Smooth muscle cell (in vitro differentiated cells): ENCODE data around the gene MGARP. TPM values are rescaled to one million over a fixed set of nuclear protein-coding genes. Genes with fewer than 3 reads are reported as not detected.

Experiments used
- DNase-seq: peaks from one replicate; lab custom pipeline; 2025; ENCODE audit not compliant: unreplicated experiment; lab: John Stamatoyannopoulos, UW
- H2AFZ ChIP-seq: fragments of 200-600 bp; sonication (generic); 2 replicates; pipeline ENCODE4 v1.6.0; 2016; ENCODE audit warnings: antibody characterized with exemption, low read depth, mild to moderate bottlenecking
- H3F3A ChIP-seq: fragments of 200-600 bp; sonication (generic); 2 replicates; pipeline ENCODE4 v1.6.0; 2017; ENCODE audit warnings: antibody characterized with exemption, low read depth
- H3K27ac ChIP-seq: fragments of 200-600 bp; sonication (generic); 2 replicates; pipeline ENCODE4 v1.5.1; 2016; ENCODE audit warnings: low read depth, mild to moderate bottlenecking
- H3K27me3 ChIP-seq: fragments of 200-600 bp; sonication (generic); 2 replicates; pipeline ENCODE4 v1.6.1; 2016; ENCODE audit warnings: low read depth, mild to moderate bottlenecking
- H3K36me3 ChIP-seq: fragments of 200-600 bp; sonication (generic); 2 replicates; pipeline ENCODE4 v1.5.1; 2016; ENCODE audit warnings: low read depth
- H3K4me1 ChIP-seq: fragments of 200-600 bp; sonication (generic); 2 replicates; pipeline ENCODE4 v1.5.1; 2016; ENCODE audit warnings: low read depth
- H3K4me2 ChIP-seq: fragments of 200-600 bp; sonication (generic); 2 replicates; pipeline ENCODE4 v1.6.0; 2016; ENCODE audit warnings: mild to moderate bottlenecking
- H3K4me3 ChIP-seq: fragments of 200-600 bp; sonication (generic); 2 replicates; pipeline ENCODE4 v1.5.1; 2016; ENCODE audit warnings: mild to moderate bottlenecking
- H3K79me2 ChIP-seq: fragments of 200-600 bp; sonication (generic); 2 replicates; pipeline ENCODE4 v1.6.0; 2016; ENCODE audit warnings: low read depth, mild to moderate bottlenecking
- H3K9ac ChIP-seq: fragments of 200-600 bp; sonication (generic); 2 replicates; pipeline ENCODE4 v1.6.0; 2016; ENCODE audit warnings: low read depth
- H3K9me3 ChIP-seq: fragments of 200-600 bp; sonication (generic); replicated peaks from 2 replicates; pipeline ENCODE4 v1.5.1; 2016; ENCODE audit warnings: low read depth
- H4K20me1 ChIP-seq: fragments of 200-600 bp; sonication (generic); 2 replicates; pipeline ENCODE4 v1.6.0; 2016; ENCODE audit warnings: low read depth
- WGBS: methylation state at CpG from one replicate; pipeline ENCODE4 v1.1.7; 2016; ENCODE audit warnings: low lambda C conversion rate; 5-methylcytosine and 5-hydroxymethylcytosine counted together
- polyA plus RNA-seq: library from polyadenylated mRNA; unstranded; fragments of >200 nt; fragmentation: Nextera tagmentation; extraction: Ambion mirVana; gene quantifications from 2 replicates; pipeline ENCODE4 v1.2.1, GENCODE V29; 2016
- total RNA-seq: library from RNA; depleted of rRNA; stranded (reverse); fragments of >200 nt; gene quantifications from 2 replicates; pipeline ENCODE4 v1.2.3, GENCODE V29; 2014
- TF ChIP-seq, protein P1 (sequence below): fragments of 200-600 bp; sonication (generic); IDR thresholded peaks from 2 replicates; pipeline ENCODE4 v1.5.1; 2017; ENCODE audit warnings: borderline replicate concordance, mild to moderate bottlenecking, antibody characterized with exemption; ENCODE audit not compliant: insufficient read depth, poor library complexity, severe bottlenecking

MGARP gene
- total and polyA plus RNA-seq, 2 experiments from 2014 or later, result 0.39 TPM; not detected in 1

- Histone ChIP-seq H3K9ac (peak overlapping the region; percentile 87), H3K27ac (no peak overlapping the region), H3K4me2 (peak overlapping the region; percentile 99), H3K27me3 (no peaks in the 10 kb centered on the region), H3K36me3 (no peaks in the 10 kb centered on the region), H3K79me2 (peaks cover 17% of the 10 kb centered on the region), H3K9me3 (no peaks in the 10 kb centered on the region), H3K4me1 (peaks cover 19% of the 10 kb centered on the region), H3K4me3 (peak overlapping the region; percentile 95), H2AFZ (peak overlapping the region; percentile 82), H3F3A (peaks cover 14% of the 10 kb centered on the region), H4K20me1 (no peaks in the 10 kb centered on the region)
- DNase-seq, result no peak
- WGBS, result 39% methylated on average over 6 of the region's 6 CpGs
- TF ChIP-seq, protein P1, sequence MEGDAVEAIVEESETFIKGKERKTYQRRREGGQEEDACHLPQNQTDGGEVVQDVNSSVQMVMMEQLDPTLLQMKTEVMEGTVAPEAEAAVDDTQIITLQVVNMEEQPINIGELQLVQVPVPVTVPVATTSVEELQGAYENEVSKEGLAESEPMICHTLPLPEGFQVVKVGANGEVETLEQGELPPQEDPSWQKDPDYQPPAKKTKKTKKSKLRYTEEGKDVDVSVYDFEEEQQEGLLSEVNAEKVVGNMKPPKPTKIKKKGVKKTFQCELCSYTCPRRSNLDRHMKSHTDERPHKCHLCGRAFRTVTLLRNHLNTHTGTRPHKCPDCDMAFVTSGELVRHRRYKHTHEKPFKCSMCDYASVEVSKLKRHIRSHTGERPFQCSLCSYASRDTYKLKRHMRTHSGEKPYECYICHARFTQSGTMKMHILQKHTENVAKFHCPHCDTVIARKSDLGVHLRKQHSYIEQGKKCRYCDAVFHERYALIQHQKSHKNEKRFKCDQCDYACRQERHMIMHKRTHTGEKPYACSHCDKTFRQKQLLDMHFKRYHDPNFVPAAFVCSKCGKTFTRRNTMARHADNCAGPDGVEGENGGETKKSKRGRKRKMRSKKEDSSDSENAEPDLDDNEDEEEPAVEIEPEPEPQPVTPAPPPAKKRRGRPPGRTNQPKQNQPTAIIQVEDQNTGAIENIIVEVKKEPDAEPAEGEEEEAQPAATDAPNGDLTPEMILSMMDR, result no peak
These were observed 15.9 kb upstream of the MGARP start for GRCh38 chr4:139295942-139296299.

DNA sequence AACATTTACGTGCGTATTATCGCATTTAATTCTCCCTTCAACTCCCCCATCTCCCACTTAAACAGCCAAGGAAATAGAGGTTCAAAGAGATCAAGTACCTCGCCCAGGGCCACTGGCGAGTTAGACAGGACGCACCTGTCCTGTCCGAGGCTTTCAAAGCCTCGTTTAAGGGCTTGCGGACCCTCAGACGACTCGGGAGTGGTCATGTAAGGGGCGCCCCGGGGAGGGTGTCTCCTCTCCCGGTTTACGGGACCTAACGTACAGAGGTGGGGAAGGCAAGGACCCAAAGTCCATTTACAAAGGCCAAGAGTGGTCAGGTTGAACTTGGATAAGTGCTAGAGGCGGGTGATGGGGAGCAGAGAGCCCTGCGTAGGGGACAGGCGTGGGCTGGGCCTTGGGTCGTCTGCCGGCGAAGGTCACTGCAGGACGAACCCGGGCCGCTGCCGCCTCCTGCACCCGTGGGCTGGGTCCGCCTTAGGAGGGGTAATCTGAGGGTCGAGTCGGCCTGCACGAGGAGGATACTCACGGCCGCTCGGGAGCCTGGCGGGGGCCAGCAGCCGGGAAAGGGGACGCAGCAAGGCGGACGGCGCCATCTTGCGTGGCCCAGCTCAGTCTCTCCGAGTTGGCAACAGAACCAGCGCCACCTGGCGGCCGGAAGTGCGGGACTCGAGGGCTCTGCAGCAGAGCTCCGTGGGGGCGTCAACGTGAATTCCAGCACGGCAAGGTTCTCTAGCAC, 15.3 kb upstream of the MGARP start:
- TF ChIP-seq, protein P1, result peak; percentile 97
- peak overlapping the region; percentile 87 for H3K9ac ChIP-seq
- H3F3A ChIP-seq, result peaks cover 8% of the 10 kb centered on the region
- no peaks in the 10 kb centered on the region for H4K20me1 ChIP-seq
- peak overlapping the region; percentile 99 for H3K4me2 ChIP-seq
- peak overlapping the region; percentile 100 for H2AFZ ChIP-seq
- H3K4me1 ChIP-seq, result peaks cover 19% of the 10 kb centered on the region
- no peaks in the 10 kb centered on the region for H3K36me3 ChIP-seq
- H3K79me2 ChIP-seq, result peaks cover 17% of the 10 kb centered on the region
- WGBS, result 5% methylated on average over 50 of the region's 51 CpGs
- H3K9me3 ChIP-seq, result no peaks in the 10 kb centered on the region
- peak; percentile 92 for DNase-seq
- no peaks in the 10 kb centered on the region for H3K27me3 ChIP-seq
- H3K4me3 ChIP-seq, result peak overlapping the region; percentile 95
- H3K27ac ChIP-seq, result peak overlapping the region; percentile 53

GRCh38 chr4:139286186-139286698, 6.2 kb upstream of the MGARP start:
- TF ChIP-seq, protein P1, result no peak
- Histone ChIP-seq H2AFZ (no peak overlapping the region), H3K79me2 (no peaks in the 10 kb centered on the region), H3K4me2 (no peak overlapping the region), H3K27me3 (no peaks in the 10 kb centered on the region), H3K9ac (no peak overlapping the region), H3F3A (no peaks in the 10 kb centered on the region), H3K36me3 (no peaks in the 10 kb centered on the region), H3K4me3 (no peak overlapping the region), H3K9me3 (no peaks in the 10 kb centered on the region), H4K20me1 (no peaks in the 10 kb centered on the region), H3K27ac (no peak overlapping the region), H3K4me1 (no peaks in the 10 kb centered on the region)
- 97% methylated on average over 7 of the region's 7 CpGs for WGBS
- no peak for DNase-seq

GRCh38 chr4:139282721-139283075, 2.7 kb upstream of the MGARP start:
- Histone ChIP-seq H3F3A (no peaks in the 10 kb centered on the region), H3K36me3 (no peaks in the 10 kb centered on the region), H3K9ac (no peak overlapping the region), H3K4me1 (no peaks in the 10 kb centered on the region), H3K4me2 (no peak overlapping the region), H2AFZ (no peak overlapping the region), H4K20me1 (no peaks in the 10 kb centered on the region), H3K79me2 (no peaks in the 10 kb centered on the region), H3K27ac (no peak overlapping the region), H3K27me3 (peaks cover 31% of the 10 kb centered on the region), H3K9me3 (no peaks in the 10 kb centered on the region), H3K4me3 (no peak overlapping the region)
- TF ChIP-seq, protein P1, result no peak
- no peak for DNase-seq
